SJSA1 (cell line): Measurements from ENCODE around the gene USP17L25. TPM values are rescaled to one million over a fixed set of nuclear protein-coding genes. Genes with fewer than 3 reads are reported as not detected.
"Not testable (repeated sequence)": the region's sequence is repeated elsewhere in the genome, so short reads cannot be mapped to it uniquely, and the experiment has no call there.

ENCODE experiments used
- DNase-seq, 2 experiments: peaks; one replicate each; pipeline ENCODE4 v3.0.0-alpha.2; 2015 to 2020; ENCODE audit warnings: low spot score in 2 of 2, low read depth in 1 of 2
- H3K27ac ChIP-seq: fragments of 250-450 bp; sonication (Bioruptor Pico); 2 replicates; pipeline ENCODE4 v1.5.1; 2020; ENCODE audit warnings: mild to moderate bottlenecking, moderate library complexity
- H3K27me3 ChIP-seq: fragments of 250-450 bp; sonication (Bioruptor Pico); replicated peaks from 2 replicates; pipeline ENCODE4 v1.5.1; 2020; ENCODE audit warnings: mild to moderate bottlenecking, moderate library complexity
- H3K36me3 ChIP-seq: fragments of 250-450 bp; sonication (Bioruptor Pico); 2 replicates; pipeline ENCODE4 v1.5.1; 2020; ENCODE audit warnings: mild to moderate bottlenecking
- H3K4me1 ChIP-seq: fragments of 250-450 bp; sonication (Bioruptor Pico); replicated peaks from 2 replicates; pipeline ENCODE4 v1.6.1; 2021; ENCODE audit warnings: mild to moderate bottlenecking
- H3K4me3 ChIP-seq: fragments of 250-450 bp; sonication (Bioruptor Pico); 2 replicates; pipeline ENCODE4 v1.5.1; 2020; ENCODE audit warnings: mild to moderate bottlenecking
- H3K9me3 ChIP-seq: fragments of 250-450 bp; sonication (Bioruptor Pico); replicated peaks from 2 replicates; pipeline ENCODE4 v1.5.1; 2020; ENCODE audit warnings: mild to moderate bottlenecking
- total RNA-seq: library from RNA; depleted of rRNA; stranded (reverse); fragments of >200 nt; shearing (Covaris generic); gene quantifications from 2 replicates; pipeline ENCODE4 v1.2.3, GENCODE V29; 2014; rRNA removed

USP17L25 gene, protein sequence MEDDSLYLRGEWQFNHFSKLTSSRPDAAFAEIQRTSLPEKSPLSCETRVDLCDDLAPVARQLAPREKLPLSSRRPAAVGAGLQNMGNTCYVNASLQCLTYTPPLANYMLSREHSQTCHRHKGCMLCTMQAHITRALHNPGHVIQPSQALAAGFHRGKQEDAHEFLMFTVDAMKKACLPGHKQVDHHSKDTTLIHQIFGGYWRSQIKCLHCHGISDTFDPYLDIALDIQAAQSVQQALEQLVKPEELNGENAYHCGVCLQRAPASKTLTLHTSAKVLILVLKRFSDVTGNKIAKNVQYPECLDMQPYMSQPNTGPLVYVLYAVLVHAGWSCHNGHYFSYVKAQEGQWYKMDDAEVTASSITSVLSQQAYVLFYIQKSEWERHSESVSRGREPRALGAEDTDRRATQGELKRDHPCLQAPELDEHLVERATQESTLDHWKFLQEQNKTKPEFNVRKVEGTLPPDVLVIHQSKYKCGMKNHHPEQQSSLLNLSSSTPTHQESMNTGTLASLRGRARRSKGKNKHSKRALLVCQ
- total RNA-seq: not detected in 2 replicates

DNA sequence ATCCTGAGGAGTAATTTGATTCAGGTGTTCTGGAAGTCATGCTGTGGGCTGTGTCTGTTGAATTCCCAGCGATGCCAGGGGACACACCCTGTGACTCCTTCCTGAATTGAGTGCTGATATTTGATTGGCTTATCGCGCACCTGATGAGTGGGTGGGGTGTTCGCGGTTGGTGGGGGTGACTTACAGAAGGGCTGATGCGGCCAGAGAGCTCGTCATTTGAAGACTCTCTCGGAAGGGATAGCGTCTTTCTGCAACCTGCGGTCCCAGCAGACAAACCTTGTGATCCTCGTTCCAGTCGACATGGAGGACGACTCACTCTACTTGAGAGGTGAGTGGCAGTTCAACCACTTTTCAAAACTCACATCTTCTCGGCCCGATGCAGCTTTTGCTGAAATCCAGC lies at the start of gene USP17L25:
TSS of gene USP17L25 (plus strand) at position 301 of the 400 bp plus-strand sequence. CDS start at position 301, 0 bp downstream.
- not testable (repeated sequence) for H3K4me1 ChIP-seq, H3K27ac ChIP-seq, H3K9me3 ChIP-seq, H3K4me3 ChIP-seq, DNase-seq, H3K27me3 ChIP-seq, H3K36me3 ChIP-seq

- not testable (repeated sequence) for H3K27me3 ChIP-seq, H3K36me3 ChIP-seq, H3K27ac ChIP-seq, H3K4me1 ChIP-seq, H3K9me3 ChIP-seq, H3K4me3 ChIP-seq, DNase-seq
These were observed 5.5 kb upstream of the USP17L25 start for GRCh38 chr4:9324191-9324590.

- H3K4me3 ChIP-seq, H3K4me1 ChIP-seq, H3K27me3 ChIP-seq, H3K27ac ChIP-seq, DNase-seq, H3K9me3 ChIP-seq, H3K36me3 ChIP-seq: not testable (repeated sequence)
These were observed 4.8 kb upstream of the USP17L25 start, which contains the start of gene USP17L24 for GRCh38 chr4:9324865-9325264. TSS of gene USP17L24 (plus strand) at chr4:9325165. CDS start at chr4:9325165, 0 bp downstream.

GRCh38 chr4:9334358-9334757 lies 4.6 kb downstream of the USP17L25 start, which contains the start of gene USP17L26:
TSS of gene USP17L26 (plus strand) at chr4:9334658. CDS start at chr4:9334658, 0 bp downstream.
- H3K4me1 ChIP-seq, H3K9me3 ChIP-seq, H3K27ac ChIP-seq, H3K36me3 ChIP-seq, H3K4me3 ChIP-seq, H3K27me3 ChIP-seq, DNase-seq: not testable (repeated sequence)

GRCh38 chr4:9339103-9339502 lies 9.4 kb downstream of the USP17L25 start, which contains the start of gene USP17L5:
TSS of gene USP17L5 (plus strand) at chr4:9339403. CDS start at chr4:9339403, 0 bp downstream.
- H3K36me3 ChIP-seq: not testable (repeated sequence)

DNA sequence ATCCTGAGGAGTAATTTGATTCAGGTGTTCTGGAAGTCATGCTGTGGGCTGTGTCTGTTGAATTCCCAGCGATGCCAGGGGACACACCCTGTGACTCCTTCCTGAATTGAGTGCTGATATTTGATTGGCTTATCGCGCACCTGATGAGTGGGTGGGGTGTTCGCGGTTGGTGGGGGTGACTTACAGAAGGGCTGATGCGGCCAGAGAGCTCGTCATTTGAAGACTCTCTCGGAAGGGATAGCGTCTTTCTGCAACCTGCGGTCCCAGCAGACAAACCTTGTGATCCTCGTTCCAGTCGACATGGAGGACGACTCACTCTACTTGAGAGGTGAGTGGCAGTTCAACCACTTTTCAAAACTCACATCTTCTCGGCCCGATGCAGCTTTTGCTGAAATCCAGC lies 14.1 kb downstream of the USP17L25 start, which contains the start of gene USP17L27:
TSS of gene USP17L27 (plus strand) at position 301 of the 400 bp plus-strand sequence. CDS start at position 301, 0 bp downstream.
- DNase-seq, H3K9me3 ChIP-seq: not testable (repeated sequence)

More at GRCh38 chr4:9339103-9339502, 9.4 kb downstream of the USP17L25 start, which contains the start of gene USP17L5:
- DNase-seq, H3K9me3 ChIP-seq, H3K27me3 ChIP-seq, H3K27ac ChIP-seq, H3K4me3 ChIP-seq, H3K4me1 ChIP-seq: not testable (repeated sequence)

GRCh38 chr4:9348593-9348992 lies 18.9 kb downstream of the USP17L25 start, which contains the start of gene USP17L28:
TSS of gene USP17L28 (plus strand) at chr4:9348893. CDS start at chr4:9348893, 0 bp downstream.
- not testable (repeated sequence) for H3K4me1 ChIP-seq, H3K4me3 ChIP-seq, H3K27ac ChIP-seq, H3K36me3 ChIP-seq, H3K27me3 ChIP-seq, H3K9me3 ChIP-seq, DNase-seq

More for the DNA sequence above, 14.1 kb downstream of the USP17L25 start, which contains the start of gene USP17L27:
- not testable (repeated sequence) for H3K4me3 ChIP-seq, H3K27ac ChIP-seq, H3K4me1 ChIP-seq, H3K27me3 ChIP-seq, H3K36me3 ChIP-seq

DNA sequence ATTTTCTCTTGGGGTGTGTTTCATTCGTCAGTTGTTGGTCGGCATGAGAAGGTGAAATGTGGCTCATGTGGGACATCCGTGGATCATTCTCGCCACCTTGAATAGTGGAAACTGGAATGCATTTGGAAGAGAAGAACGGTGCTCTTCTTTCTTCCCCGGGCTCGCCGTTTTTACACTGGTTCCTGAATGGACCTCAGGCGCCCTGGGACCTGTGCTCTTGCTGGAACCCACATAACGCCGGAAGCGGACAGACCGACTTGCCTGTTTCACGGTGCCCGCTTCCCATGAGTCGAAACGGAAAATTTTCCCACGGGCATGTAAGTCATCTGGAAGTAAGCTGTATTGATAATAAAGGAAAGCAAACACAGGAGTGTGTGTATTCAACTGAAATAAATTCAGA lies 21.2 kb downstream of the USP17L25 start:
- not testable (repeated sequence) for H3K4me1 ChIP-seq, H3K9me3 ChIP-seq, H3K4me3 ChIP-seq, H3K27ac ChIP-seq, DNase-seq, H3K36me3 ChIP-seq, H3K27me3 ChIP-seq

GRCh38 chr4:9353338-9353737 lies 23.6 kb downstream of the USP17L25 start, which contains the start of gene USP17L29:
TSS of gene USP17L29 (plus strand) at chr4:9353638. CDS start at chr4:9353638, 0 bp downstream.
- H3K4me3 ChIP-seq, DNase-seq, H3K9me3 ChIP-seq, H3K4me1 ChIP-seq, H3K27me3 ChIP-seq, H3K36me3 ChIP-seq, H3K27ac ChIP-seq: not testable (repeated sequence)

GRCh38 chr4:9362829-9363228 lies 33.1 kb downstream of the USP17L25 start, which contains the start of gene USP17L30:
TSS of gene USP17L30 (plus strand) at chr4:9363129. CDS start at chr4:9363129, 0 bp downstream.
- DNase-seq, H3K36me3 ChIP-seq, H3K9me3 ChIP-seq, H3K27me3 ChIP-seq, H3K4me1 ChIP-seq, H3K4me3 ChIP-seq, H3K27ac ChIP-seq: not testable (repeated sequence)

DNA sequence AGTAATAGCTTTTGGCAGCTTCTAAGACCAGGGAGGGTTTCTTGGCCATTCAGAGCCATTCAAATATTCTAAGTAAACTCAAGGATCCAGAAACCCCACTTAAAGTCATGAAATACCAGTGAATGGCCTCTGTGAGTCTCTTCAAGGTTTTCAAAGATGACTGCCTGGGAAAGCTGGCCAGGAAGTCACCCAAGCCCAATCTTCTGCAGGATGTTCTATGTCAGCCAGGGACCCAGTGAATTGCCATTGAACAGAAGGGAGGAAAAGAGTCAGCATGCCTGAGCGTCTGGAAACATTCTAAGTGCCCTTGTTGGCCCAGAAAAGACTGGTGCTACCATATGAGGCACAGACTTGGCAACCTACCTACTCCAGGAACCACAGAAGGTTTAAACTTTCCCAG lies 50.2 kb downstream of the USP17L25 start:
- H3K4me3 ChIP-seq, H3K27ac ChIP-seq, DNase-seq, H3K27me3 ChIP-seq, H3K36me3 ChIP-seq, H3K4me1 ChIP-seq, H3K9me3 ChIP-seq: not testable (repeated sequence)
